ENCODE measurements around the gene TASOR2.

TASOR2 gene, protein sequence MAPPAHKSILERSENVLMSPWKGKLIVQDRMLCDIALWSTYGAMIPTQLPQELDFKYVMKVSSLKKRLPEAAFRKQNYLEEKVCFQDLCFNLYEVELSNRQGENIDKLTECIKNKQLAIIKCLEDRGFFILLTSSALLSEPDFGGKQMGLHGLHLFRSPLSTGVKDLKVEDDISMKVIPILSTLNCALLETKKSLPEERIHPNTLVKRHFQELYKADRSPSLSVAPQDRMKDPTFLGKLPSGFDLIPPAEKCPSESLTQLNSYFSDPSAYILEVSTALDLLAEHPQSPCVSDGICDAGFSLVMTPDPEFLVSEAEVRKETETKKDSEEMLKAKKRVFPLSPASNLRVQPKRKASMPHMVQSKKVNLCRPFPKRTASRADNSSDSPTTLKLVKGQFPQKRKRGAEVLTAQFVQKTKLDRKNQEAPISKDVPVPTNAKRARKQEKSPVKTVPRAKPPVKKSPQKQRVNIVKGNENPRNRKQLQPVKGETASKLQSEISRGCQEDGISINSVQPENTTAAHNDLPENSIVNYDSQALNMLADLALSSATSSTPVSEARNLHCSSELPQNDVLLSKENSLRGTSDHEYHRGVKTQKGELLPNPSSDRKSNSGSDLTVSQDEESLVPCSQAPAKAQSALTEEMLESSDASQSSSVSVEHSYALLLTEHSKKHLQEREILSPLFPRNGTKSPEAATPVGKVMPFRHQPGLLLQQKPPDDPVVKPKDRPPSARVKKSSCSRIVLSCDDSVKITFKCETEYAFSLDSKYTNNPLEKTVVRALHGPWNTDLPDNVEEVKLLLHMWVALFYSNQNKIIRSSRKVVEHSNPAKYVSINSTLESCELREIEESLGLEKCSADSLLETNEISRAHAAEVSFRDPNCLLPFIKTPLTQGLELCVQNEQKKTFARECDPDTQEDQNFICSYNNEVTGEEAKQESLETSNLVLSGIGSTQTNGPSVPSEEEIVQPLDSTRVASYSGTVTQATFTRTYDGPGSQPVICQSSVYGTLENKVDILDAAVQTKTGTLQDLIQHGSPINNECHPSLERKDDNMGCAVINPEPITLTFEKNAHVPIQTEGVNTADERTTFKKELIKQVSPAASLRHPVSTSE (N-terminal part only)

GRCh38 chr10:5684318-5684970, at the start of gene TASOR2:
TSS of gene TASOR2 (plus strand) at chr10:5684838. CDS start at chr10:5720643, 35,805 bp downstream.
- peak within 1 kb of the TSS; percentile 85 for H3K27ac ChIP-seq
- no peak for TF ChIP-seq CTCF (conservative IDR thresholded peaks at IDR 0.05)

- no peak for TF ChIP-seq CTCF (conservative IDR thresholded peaks at IDR 0.05)
These were observed 49.7 kb upstream of the TASOR2 start for GRCh38 chr10:5634918-5635317.

GRCh38 chr10:5638494-5638893, 46.1 kb upstream of the TASOR2 start:
- H3K27ac ChIP-seq = no peak overlapping the region
- TF ChIP-seq CTCF (conservative IDR thresholded peaks at IDR 0.05) = no peak

More at GRCh38 chr10:5634918-5635317, 49.7 kb upstream of the TASOR2 start:
- no peak overlapping the region for H3K27ac ChIP-seq

DNA sequence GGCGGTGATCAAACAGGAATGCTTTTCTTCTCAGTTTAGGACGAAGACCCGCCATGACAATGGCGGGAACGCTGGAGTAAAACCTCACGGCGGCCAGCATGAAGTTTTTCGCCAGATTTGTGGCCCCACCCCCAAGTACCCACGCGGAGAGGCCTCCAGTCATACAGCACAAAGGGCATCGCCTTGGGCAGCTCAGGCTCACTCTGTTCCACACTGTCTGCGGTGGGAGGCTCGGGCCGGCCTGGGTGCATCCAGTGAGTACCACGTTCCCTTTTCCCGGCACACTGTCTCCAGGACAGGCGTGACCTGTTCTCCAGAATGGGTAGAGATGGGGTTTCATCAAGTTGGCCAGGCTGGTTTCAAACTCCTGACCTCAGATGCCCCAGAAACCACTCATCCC, 45.6 kb upstream of the TASOR2 start:
- H3K27ac ChIP-seq = no peak overlapping the region
- no peak for TF ChIP-seq CTCF (conservative IDR thresholded peaks at IDR 0.05)

DNA sequence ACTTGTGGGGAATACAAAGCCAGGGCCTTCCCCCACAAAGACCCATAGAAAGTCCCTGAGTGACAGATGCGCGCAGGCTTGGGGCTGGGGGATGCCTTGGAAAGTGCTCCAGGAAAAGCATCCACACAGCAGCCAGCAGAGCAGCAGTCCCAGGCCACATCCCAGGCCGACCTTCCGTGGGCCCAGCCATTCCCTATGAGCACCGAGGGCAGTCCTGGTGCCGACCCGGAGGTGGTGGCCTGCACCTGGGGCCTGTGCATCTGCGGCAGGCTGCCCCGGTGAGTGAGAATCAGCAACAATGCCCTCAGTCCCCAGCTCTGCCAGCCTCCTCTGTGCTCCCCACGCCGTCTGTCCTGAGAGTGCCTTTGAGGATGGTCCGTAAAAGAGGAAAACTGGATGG, 44.6 kb upstream of the TASOR2 start:
- no peak for TF ChIP-seq CTCF (conservative IDR thresholded peaks at IDR 0.05)

GRCh38 chr10:5640501-5640900, 44.1 kb upstream of the TASOR2 start:
- no peak overlapping the region for H3K27ac ChIP-seq
- TF ChIP-seq CTCF (conservative IDR thresholded peaks at IDR 0.05) = no peak

More for the DNA sequence above, 44.6 kb upstream of the TASOR2 start:
- no peak overlapping the region for H3K27ac ChIP-seq
